HS-27A (cell line): ENCODE data around the gene DRG2.

Experiments
- DNase-seq: peaks from one replicate; pipeline ENCODE4 v3.0.0-alpha.2; 2012; ENCODE audit warnings: low read depth, missing footprints

The DRG2 gene, protein sequence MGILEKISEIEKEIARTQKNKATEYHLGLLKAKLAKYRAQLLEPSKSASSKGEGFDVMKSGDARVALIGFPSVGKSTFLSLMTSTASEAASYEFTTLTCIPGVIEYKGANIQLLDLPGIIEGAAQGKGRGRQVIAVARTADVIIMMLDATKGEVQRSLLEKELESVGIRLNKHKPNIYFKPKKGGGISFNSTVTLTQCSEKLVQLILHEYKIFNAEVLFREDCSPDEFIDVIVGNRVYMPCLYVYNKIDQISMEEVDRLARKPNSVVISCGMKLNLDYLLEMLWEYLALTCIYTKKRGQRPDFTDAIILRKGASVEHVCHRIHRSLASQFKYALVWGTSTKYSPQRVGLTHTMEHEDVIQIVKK

DNA sequence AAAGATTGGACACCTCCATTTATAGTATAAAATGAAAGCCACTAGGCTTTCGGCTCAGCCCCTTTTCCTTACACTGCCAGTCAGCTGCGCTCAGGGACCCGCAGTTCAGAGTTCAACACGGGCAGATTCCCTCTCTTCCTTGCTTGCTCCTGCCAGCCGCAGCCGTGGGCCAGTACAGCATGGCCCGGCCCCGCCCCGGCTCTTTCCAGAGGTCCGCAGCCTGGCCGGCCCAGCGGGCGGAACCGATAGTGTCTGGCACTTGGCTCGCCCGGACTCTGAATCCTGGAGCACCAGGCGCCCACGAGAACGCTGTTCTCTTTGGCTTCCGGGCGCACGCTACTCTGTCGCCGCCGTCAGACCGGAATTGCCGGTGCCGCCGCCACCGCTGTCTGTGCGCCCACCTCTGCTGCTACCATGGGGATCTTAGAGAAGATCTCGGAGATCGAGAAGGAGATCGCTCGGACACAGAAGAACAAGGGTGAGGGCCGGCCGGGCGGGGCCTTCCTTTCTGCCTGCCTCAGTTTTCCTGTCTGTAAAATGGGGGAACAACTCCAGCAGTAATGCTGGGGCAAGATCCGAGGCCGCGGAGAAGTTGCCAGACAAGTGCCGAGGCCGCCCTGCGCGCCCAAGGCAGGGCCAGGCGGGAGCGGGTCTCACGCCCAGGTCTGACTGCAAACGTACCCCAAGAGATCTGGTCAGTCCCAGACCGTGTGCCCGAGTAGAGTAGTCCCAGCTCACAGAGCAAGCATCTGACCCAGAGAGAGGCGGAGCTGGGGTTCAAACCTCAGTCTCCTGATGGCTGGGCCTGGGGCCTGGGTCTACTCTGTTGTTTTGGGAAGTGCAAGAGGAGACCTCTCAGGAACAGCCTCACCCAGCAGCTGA lies at the start of gene DRG2:
DRG2 (plus strand) TSS at position 339 of the 882 bp plus-strand sequence; CDS start at position 415, 76 bp downstream.
- peak; percentile 90 for DNase-seq

DNA sequence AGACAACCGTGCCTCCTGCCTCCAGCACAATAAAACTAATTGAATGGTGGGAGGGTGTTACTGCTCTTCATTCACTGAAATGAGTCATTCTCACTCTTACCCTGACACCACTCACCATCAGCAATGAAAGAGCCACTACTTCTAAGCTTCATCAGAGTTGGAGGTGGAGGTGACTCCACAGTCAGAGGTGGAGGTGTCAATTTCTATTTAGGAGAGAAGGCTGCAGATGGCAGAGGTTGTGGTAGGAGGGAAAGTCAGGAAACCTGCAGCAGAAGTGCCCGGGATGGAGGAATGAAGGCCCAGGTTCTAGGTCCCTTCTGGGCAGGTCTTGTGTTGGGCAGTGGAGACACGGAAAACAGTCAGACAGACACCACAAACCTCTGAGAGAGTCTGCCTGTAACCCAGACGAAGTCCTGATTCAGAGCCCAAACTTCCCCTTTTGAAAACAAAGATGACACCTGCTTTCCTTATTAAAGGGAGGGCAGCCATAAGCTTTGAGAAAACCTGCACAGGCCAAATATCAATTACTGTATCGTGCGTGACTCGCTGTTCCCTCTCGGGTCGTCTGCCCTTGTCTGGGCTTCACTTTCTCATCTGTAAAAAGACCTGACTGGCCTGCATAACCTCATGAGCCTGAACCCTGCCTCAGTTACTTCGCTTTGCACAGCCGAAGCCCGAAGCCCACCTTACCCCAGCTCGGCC lies 49.4 kb upstream of the DRG2 start:
- DNase-seq = no peak

DNA sequence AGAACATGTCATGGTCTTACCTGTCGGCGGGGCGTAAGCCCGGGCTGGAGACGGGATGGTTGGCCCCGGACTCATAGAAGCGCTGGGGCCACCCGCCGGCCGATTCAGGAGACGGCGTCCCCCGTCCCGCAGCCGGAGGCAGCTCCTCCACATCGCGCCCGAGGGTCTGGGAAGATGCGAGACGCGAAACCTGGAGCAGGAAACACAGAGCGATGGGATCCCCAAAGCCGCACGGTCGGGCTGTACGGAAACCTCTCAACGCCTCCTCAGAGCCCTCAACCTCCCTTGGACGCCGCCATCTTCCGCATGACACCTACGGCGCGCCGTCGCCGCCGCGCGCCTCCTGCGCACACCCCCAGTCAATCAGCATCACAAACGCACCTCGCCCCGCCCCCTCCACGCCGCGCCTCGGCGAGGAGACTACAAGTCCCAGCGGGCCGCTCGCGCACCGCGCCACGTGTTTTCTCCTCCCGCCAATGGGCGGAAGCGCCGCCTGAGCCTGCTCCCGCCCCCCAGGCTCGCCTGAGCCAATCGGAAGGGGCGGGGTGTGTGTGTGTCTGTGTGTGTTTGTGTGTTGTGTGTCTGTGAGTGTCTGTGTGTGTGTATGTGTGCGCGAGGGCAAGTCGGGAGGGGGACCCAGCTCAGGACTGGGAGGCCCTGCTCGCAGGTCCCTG lies 48.8 kb upstream of the DRG2 start, which contains the start of the genes ATPAF2 and GID4:
ATPAF2 (minus strand) TSS at position 308 of the 674 bp plus-strand sequence; CDS start at position 153, 155 bp downstream.
GID4 (plus strand) TSS at position 548 of the 674 bp plus-strand sequence; CDS start at position 605, 57 bp downstream.
- DNase-seq = peak; percentile 97

DNA sequence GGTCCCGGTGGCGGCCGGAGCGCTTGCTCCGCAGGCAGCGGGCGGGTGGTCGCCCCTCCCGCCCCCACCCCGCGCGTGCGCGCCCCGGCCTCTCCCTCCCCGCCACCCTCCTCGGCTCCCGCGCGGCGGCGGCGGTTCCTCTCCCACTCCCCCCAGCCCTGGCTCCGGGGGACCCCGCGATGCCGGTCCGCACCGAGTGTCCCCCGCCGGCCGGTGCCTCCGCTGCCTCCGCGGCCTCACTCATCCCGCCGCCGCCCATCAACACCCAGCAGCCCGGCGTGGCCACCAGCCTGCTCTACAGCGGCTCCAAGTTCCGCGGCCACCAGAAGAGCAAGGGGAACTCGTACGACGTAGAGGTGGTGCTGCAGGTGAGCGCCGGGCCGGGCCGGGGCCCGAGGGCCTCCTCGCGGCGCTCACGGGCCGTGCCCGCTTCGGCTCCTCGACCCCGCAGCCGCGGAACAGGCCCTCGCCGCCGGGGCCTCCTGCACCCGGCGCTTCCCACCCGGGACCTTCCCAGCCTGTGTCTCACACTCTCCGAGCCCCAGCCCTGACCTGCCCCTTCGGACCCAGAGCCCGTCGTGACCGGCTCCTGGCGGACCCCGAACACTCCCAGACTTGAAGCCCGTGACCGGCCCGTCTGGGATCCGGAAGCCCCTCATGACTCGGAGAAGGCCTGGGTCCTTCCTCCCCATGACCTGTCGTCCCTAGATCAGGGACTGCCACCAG lies 48.0 kb upstream of the DRG2 start:
- no peak for DNase-seq

DNA sequence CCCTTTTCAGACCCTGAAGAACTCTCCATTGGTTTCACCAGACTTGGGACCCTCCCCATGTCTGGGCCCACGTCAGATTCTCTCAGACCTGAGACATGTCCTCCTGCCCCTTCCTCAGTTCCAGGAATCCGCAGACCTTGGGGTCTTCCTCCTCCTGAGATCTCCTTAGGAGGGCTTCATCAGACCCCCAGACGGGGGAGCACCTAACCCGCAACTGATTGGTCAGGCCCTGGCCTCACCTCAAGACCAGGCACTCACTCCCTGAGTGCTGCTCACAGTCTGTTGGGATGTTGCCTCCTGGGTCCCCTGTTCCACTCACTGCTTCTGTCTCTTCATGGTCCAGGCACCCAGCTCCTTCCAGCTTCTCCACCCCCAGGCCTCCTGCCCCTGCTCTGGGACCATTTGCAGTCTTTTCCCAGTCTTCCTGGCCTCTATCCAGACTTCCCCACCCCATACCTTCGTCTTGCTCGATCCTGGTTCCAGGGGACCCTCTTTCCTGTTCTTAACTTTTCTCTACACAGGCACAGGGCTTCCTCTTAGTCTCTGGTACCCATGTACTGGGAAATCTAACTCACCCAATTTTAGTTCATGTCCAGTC lies 47.4 kb upstream of the DRG2 start:
- DNase-seq = no peak

DNA sequence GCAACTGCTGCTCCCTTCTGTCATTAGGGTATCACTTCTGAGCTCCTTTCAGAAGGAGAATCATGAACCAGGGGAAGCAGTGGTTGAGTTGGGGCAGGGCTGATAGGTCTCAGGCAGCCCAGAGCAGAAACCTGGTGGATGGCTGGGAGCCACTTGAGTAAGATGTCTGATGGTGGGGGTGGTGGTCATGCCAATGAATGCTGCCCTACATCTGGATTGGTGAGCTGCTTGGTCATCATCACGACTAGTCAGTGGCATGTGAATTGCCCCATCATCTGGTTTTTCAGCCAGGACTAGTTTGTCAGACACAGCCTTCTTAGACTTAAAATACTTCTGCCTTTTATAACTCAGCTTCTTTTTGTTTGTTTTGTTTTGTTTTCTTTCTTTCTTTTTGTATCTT lies 46.0 kb upstream of the DRG2 start:
- DNase-seq = no peak

DNA sequence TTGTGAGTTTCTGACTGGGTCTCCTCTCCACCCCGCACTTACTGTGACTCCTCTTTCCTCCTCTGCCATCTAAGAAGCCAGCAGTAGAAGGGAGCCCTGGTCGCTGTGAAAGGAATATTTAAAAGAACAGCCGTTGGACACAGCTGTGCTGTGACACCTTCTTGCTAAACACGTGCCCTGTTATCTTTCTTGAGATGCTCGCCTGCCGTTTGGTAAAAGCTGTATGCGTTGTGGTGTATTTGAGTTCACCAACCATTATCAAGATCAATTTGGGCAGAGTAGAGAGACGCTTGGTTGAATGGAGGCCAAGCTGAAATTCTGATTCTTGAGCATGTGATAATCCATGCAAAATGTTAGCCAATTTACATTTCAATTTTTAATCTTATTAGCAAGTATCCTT lies 44.8 kb upstream of the DRG2 start:
- DNase-seq = no peak

DNA sequence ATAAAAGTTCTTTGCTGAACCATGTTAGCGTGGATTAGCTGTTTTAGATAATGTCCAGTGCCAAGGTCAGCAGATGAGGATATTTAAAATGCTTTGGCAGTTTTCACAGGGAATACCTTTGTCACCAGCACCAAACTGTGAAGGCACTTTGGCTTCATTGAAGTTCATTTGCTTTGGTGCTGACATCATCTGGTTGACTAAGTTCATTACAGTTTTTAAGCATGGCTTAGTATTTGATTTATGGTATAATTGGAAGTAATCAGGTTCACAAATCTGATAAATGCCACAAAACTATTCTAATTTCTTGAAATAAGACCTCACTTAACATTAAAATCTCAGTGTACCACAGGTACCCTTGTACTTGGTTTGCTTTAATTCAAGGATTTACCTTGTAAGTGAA lies 44.3 kb upstream of the DRG2 start:
- DNase-seq = no peak

DNA sequence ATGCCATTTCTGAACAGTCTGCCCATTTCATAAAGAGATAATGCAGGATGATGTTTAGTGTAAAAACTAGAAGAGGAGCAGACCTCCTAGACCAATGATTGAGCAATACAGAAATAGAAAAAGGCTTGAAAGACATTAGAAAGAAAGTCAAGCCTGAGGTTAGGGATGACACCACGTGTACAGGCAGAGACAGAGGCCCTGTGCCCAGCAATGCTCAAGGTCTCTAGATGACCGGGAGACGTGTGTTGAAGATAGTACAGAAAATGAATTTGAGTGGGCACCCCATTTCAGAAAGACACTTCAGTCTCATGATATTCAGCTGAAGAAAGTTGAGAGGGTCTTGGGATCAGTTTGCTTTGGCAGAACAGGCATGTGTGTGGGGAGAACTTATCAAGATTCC lies 43.1 kb upstream of the DRG2 start:
- DNase-seq = no peak

DNA sequence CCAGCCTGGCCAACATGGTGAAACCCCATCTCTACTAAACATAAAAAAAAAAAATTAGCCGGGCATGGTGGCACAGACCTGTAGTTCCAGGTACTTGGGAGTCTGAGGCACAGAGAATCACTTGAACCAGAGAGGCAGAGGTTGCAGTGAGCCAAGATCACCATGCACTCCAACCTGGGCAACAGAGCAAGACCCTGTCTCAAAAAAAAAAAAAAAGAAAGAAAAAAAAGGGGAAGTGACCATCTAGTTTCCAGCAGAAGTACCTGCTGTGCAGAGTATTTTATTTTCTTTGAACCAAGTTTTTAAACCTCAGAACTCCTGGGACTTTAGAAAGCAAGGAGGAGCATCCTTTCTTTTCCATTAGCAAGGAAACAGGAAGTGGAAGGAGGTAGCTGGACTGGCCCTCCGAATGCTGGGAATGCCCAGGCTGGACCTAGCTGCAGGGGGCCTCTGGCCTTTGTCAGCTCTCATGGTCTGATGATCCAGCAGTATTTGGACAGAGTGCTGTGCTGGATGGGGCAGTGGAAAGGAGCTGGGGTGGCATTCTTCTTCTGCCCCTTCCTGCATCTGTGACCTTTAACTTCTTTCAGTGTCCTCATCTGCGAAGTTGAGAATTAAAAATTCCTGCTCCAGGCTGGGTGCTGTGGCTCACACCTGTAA lies 41.9 kb upstream of the DRG2 start:
- no peak for DNase-seq

DNA sequence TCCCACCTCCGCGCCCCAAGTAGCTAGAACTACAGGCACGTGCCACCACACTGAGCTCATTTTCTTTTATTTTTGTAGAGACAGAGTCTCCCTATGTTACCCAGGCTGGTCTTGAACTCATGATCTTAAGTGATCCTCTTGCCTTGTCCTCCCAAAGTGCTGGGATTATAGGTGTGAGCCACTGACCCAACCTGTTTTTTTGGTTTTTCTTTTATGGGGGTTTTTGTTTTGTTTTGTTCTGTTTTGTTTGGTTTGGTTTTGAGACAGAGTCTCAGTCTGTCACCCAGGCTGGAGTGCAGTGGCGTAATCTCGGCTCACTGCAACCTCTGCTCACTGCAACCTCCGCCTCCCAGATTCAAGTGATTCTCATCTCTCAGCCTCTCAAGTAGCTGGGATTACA lies 32.2 kb upstream of the DRG2 start:
- DNase-seq = no peak

DNA sequence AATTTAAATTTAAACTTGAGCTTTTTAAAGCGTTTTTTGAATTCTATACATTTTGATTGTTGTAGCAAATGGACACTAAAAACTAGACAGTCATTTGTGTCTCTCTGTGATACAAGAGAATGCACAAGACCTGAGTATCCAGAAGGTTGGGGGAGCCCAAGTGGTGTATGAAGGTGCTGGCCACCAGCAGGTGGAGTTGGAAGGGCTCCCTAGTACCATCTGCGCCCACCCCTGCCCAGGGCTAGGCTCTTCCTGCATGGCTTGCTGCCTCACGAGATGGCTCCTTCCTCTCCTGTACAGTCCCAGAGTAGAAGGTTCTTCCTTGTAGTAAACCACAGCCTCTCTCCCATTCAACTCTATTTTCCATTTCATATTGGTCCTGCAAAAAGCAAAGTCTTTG lies 31.5 kb upstream of the DRG2 start:
- no peak for DNase-seq

DNA sequence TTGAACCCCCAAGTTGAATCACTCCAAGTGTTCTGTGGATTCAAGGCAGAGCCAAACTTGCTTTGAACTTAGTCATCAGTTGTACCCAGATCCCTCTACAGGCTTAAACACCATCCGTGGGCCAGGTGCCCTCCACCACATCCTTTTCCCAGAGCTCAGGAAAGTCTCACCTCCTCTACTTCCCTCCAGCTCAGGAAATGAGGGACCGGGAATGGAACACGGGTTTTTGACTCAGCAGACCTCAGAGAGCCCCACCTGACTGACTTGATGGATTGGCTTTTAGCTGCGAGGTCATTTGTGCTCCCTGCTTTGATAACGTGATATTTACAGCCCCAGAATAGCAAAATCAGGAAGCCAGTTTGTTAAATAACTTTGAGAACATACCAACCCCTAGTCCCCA lies 28.5 kb upstream of the DRG2 start:
- DNase-seq = no peak

DNA sequence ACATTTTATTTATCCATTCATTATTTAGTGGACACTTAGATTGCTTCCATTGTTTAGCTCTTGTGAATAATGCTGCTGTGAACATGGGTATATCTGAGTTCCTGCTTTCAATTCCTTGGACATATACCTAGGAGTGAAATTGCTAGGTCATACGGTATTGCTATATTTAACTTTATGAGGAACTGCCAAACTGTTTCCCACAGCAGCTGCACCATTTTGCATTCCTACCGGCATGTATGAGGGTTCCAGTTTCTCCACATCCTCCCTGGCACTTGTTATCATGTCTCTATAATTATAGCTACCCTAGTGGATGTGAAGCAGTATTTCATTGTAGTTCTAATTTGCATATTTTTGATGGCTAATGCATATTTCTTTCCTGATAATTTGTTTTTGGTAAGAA lies 23.7 kb upstream of the DRG2 start:
- DNase-seq = no peak

DNA sequence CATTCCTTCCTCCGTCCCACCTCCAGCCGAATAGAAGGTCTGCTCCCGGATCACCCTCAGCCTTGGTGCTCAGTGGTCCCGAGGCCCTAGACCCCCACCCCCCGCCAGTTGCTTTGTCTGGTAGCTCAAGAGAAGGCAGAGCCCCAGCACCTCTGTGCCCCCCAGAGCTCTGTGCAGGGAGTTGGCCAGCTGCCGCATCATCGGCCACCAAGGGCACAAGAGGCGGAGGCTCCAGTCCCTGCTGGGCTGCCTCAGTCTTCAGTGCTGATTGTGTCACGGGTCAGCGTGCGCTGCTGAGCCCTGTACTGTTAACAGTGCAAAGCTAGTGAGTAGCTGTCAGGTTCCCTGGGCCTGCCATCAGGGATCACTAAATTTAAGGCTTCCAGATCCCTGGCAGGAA lies 22.2 kb upstream of the DRG2 start:
- DNase-seq = no peak

DNA sequence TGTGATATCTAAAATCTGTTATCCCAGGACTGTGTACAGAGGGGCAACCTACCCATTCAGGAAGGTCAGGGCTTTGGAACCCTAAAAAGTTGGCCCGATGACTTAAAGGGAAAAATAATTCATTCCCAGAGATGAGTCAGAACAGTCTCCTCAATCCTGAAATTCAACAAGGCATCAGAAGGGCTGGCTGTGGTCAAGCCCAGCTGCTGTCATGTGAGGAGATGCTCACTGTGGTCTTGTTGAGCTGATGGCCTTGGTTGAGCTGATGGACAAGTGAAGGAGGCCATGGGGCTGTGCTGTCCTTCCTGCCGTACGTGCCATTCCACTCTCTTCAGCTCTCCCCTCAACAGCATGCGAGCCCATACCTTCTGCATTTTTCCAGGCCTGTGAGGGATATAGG lies 20.9 kb upstream of the DRG2 start:
- DNase-seq = no peak

DNA sequence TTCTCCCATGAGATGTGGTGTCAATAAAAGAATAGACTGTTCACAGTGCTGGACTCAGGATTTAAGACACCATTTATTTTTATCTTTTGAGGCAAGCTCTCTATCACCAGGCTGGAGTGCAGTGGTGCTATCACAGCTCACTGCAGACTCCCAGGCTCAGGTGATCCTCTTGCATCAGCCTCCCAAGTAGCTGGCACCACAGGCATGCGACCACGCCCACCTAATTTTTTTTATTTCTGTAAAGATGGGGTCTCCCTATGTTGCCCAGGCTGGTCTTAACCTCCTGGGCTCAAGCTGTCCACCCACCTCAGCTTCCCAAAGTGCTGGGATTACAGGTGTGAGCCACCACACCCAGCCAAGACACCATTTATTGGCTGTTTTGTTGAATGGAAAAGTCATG lies 18.6 kb upstream of the DRG2 start:
- no peak for DNase-seq

DNA sequence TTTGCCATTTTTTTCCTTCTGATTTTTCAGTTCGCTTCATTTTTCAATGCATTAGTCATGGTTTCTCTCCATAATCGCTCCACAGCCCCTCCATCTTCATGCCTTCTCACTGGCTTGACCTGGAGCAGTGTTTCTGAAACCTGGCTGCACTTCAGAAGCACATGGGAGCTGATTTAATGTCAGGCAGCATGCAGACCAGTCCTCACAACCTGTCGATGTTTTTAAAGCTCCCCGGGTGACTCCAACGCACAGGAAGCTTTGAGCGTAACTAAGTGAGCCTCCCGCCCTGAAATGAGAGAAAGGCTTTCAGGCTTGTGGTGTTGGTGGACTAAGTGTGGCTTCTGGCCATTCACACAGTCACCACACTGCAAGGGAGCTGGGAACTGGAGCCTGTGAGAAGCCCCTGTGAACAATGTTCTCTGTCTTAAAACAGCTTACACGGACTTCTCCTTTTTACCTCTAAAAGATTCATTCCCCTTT lies 16.8 kb upstream of the DRG2 start:
- no peak for DNase-seq

DNA sequence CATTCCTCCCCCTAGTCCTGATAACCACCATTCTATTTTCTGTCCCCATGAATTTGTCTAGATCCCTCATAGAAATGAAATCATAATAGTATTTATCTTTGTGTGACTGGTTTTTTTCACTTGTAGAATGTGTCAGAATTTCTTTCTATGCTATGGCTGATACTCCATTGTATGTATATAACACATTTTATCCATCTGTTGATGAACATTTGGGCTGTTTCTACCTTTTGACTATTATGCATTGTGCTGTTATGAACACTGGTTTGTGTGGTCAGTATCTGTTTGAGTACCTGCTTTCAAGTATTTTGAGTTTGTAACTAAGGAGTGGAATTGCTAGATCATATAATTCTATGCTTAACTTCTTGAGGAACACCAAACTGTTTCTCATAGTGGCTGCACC lies 16.0 kb upstream of the DRG2 start:
- DNase-seq = no peak
